Measurements from ENCODE around the gene PTPRB.

DNA sequence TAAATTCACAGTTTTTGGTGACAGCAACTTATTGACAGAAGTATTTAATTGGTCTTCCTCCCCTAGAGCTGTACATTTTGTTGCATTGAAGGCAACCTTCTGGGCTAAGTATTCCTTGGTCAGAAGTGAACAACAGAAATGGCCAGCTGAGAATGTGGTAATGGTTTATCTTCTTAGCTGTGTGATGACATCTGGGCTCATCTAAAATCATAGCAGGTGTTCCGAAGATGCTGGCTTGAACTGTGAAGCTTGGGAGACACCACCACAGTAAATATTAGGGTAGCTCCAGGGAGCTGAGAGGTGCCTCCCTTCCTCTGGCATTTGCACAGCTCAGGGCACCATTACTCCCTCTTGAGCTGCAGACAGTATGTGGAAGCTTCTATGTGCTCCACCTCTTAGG is 3.7 kb upstream of the PTPRB start:
- TF ChIP-seq, protein P1, sequence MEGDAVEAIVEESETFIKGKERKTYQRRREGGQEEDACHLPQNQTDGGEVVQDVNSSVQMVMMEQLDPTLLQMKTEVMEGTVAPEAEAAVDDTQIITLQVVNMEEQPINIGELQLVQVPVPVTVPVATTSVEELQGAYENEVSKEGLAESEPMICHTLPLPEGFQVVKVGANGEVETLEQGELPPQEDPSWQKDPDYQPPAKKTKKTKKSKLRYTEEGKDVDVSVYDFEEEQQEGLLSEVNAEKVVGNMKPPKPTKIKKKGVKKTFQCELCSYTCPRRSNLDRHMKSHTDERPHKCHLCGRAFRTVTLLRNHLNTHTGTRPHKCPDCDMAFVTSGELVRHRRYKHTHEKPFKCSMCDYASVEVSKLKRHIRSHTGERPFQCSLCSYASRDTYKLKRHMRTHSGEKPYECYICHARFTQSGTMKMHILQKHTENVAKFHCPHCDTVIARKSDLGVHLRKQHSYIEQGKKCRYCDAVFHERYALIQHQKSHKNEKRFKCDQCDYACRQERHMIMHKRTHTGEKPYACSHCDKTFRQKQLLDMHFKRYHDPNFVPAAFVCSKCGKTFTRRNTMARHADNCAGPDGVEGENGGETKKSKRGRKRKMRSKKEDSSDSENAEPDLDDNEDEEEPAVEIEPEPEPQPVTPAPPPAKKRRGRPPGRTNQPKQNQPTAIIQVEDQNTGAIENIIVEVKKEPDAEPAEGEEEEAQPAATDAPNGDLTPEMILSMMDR (IDR thresholded peaks at IDR 0.05), result no peak
- TF ChIP-seq POLR2A (IDR thresholded peaks at IDR 0.05), result no peak
